NB4 (cell line): ENCODE measurements around the gene ZNF670.

ENCODE experiments used
- DNase-seq: peaks from one replicate; pipeline ENCODE4 v3.0.0; 2010; ENCODE audit warnings: low read depth
- H3K4me3 ChIP-seq: one replicate; pipeline ENCODE4 v1.5.1; 2011; ENCODE audit warnings: mild to moderate bottlenecking, low read depth, low read length, moderate library complexity
- CTCF ChIP-seq: IDR thresholded peaks from one replicate; pipeline ENCODE4 v1.5.1; 2012; ENCODE audit warnings: low read depth, low read length
- MYC ChIP-seq: IDR thresholded peaks from 2 replicates; pipeline ENCODE4 v1.6.1; 2011; ENCODE audit warnings: low read depth, low read length
- POLR2A ChIP-seq: IDR thresholded peaks from 2 replicates; pipeline ENCODE4 v1.6.1; 2011; ENCODE audit warnings: mild to moderate bottlenecking; ENCODE audit not compliant: insufficient read length; ENCODE audit errors: extremely low read depth
- TF ChIP-seq, protein P1 (sequence below): IDR thresholded peaks from 2 replicates; pipeline ENCODE4 v1.6.1; 2011; ENCODE audit warnings: low read depth, low read length

Gene ZNF670

DNA sequence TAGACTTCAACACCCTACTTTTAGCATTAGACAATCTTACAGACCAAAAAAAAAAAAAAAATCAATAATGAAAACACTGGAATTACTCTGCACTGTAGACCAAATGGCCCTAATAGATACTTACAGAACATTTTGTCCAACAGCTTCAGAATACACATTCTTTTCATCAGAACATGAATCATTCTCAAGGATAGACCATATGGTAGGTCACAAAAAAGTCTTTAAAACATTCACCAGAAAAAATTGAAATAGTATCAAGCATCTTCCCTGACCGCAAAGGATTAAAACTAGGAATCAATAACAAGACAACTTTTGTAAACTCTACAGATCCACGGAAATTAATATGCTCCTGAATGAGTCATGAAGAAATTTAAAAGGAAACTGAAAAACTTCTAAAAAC, 22.5 kb downstream of the ZNF670 start:
- DNase-seq = no peak
- H3K4me3 ChIP-seq = no peak overlapping the region
- TF ChIP-seq POLR2A (no peak), CTCF (no peak), MYC (no peak)
- TF ChIP-seq, protein P1, sequence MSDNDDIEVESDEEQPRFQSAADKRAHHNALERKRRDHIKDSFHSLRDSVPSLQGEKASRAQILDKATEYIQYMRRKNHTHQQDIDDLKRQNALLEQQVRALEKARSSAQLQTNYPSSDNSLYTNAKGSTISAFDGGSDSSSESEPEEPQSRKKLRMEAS = no peak

DNA sequence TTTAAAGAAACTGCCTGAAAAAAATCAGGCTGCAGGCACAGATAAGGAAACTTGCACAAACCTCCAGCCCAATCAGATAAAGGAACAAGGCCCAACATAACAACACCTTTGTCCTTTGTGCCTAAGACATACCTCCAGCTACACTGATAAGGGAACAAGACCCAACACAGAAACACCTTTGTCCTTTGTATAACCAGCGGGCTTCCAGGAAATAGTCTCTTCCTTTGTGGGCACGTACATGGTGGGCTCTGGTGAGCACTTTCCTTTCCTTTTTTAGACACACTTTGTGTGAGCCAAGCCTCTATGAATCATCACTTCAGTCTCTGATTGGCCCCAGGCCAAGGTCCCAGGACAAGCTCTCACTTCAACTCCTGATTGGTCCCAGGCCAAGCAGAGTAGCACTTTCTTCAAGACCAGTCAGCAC, 23.6 kb downstream of the ZNF670 start:
- H3K4me3 ChIP-seq = no peak overlapping the region
- TF ChIP-seq CTCF = no peak
- TF ChIP-seq MYC = no peak
- TF ChIP-seq, protein P1 = no peak
- no peak for TF ChIP-seq POLR2A
- no peak for DNase-seq

GRCh38 chr1:247047702-247048101, 30.9 kb downstream of the ZNF670 start:
- no peak overlapping the region for H3K4me3 ChIP-seq
- TF ChIP-seq POLR2A (no peak), MYC (no peak), CTCF (no peak)
- TF ChIP-seq, protein P1 = no peak
- DNase-seq = no peak

- no peak for TF ChIP-seq MYC
- no peak for TF ChIP-seq POLR2A
- no peak for TF ChIP-seq CTCF
- TF ChIP-seq, protein P1 = no peak
- H3K4me3 ChIP-seq = no peak overlapping the region
- DNase-seq = no peak
Observed at GRCh38 chr1:247047260-247047659, 31.4 kb downstream of the ZNF670 start.

DNA sequence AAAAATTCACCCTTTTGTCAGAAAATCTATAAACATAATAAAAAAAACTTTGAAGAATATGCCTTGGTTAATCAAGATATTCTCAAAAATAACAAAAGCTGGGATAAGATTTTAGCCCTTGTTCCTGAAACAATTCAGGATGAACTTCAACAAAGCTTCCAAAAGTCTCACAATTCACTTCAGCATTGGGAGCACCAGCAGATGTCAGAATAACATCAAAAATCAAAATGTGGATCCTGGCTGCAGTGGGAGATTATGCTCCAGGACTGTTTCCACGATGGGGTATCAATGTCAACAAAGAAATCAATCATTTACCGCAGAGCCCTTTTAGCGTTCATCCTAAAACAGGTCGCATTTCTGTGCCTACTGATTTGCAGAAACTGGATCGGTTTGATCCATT, 35.2 kb downstream of the ZNF670 start:
- no peak for DNase-seq
- no peak overlapping the region for H3K4me3 ChIP-seq

More for the DNA sequence above, 35.2 kb downstream of the ZNF670 start:
- TF ChIP-seq MYC (no peak), POLR2A (no peak), CTCF (no peak)
- TF ChIP-seq, protein P1 = no peak
